ENCODE data around the gene PFDN1. TPM values are rescaled to one million over a fixed set of nuclear protein-coding genes. Genes with fewer than 3 reads are reported as not detected.

The PFDN1 gene
- total RNA-seq, 4 donors from 2014 or later, result 72.9 to 230 (median 98.4) TPM

- 94% methylated on average over 6 of the region's 6 CpGs; no CpG with 5 or more reads in 1 of the 2 donors for WGBS, 2 donors (ENCODE audit: low coverage in 1 of 2)
- no peak for TF ChIP-seq CTCF (IDR thresholded peaks at IDR 0.05)
- no peak for TF ChIP-seq EP300 (IDR thresholded peaks at IDR 0.05; ENCODE audit: low read depth)
- TF ChIP-seq POLR2AphosphoS5 (IDR thresholded peaks at IDR 0.05), result no peak
- TF ChIP-seq POLR2A (IDR thresholded peaks at IDR 0.05), result no peak
- Histone ChIP-seq H3K4me3 (no peak overlapping the region), H3K27me3 (no peaks in the 10 kb centered on the region), H3K9me3 (no peaks in the 10 kb centered on the region), H3K4me1 (peaks cover 24 to 55% (median 36%) of the 10 kb centered on the region in 4 donors), H3K27ac (no peak overlapping the region), H3K36me3 (no peaks in the 10 kb centered on the region)
- in situ Hi-C loops (cut with MboI; ENCODE audit: low pct_ligation_motif_present in 1 of 4, low pct_unique_long_range_greater_than_20kb in 1 of 4, low sequenced_read_pairs in 3 of 4) (loop anchor here in 2 of 4 donors (5.0 to 25.0 kb wide), 2 partner anchors 114 to 474 kb away; partner anchors contain the start of gene ZMAT2 (in 1 of the 2)), intact Hi-C loops (cut with DNase I; ENCODE audit: low total_unique reads) (no loop called here)
- DNase-seq, result no peak
These were observed 64.1 kb downstream of the PFDN1 start for GRCh38 chr5:140238756-140239155.

- Histone ChIP-seq H3K27me3 (no peaks in the 10 kb centered on the region), H3K9me3 (no peaks in the 10 kb centered on the region), H3K4me1 (peaks cover 20 to 42% (median 28%) of the 10 kb centered on the region in 4 donors), H3K4me3 (no peak overlapping the region), H3K27ac (no peak overlapping the region), H3K36me3 (no peaks in the 10 kb centered on the region)
- TF ChIP-seq CTCF (IDR thresholded peaks at IDR 0.05), result no peak
- no peak for TF ChIP-seq POLR2A (IDR thresholded peaks at IDR 0.05)
- no peak for TF ChIP-seq POLR2AphosphoS5 (IDR thresholded peaks at IDR 0.05)
- no peak for TF ChIP-seq EP300 (IDR thresholded peaks at IDR 0.05; ENCODE audit: low read depth)
- in situ Hi-C loops (cut with MboI; ENCODE audit: low pct_ligation_motif_present in 1 of 4, low pct_unique_long_range_greater_than_20kb in 1 of 4, low sequenced_read_pairs in 3 of 4), result loop anchor here in 2 of 4 donors (5.0 to 25.0 kb wide), 2 partner anchors 115 to 475 kb away; partner anchors contain the start of gene ZMAT2 (in 1 of the 2)
- WGBS, 2 donors (ENCODE audit: low coverage in 1 of 2), result 80 to 84% methylated on average over 2 to 6 of the region's 6 CpGs
- intact Hi-C loops (cut with DNase I; ENCODE audit: low total_unique reads), result no loop called here
- DNase-seq, result no peak
These were observed 65.9 kb downstream of the PFDN1 start for GRCh38 chr5:140236891-140237598.

- peak overlapping the region in 3 of 4 donors; percentile 14 to 37 (median 23) for H3K27ac ChIP-seq
- TF ChIP-seq POLR2A (IDR thresholded peaks at IDR 0.05) (no peak), CTCF (IDR thresholded peaks at IDR 0.05) (no peak), EP300 (IDR thresholded peaks at IDR 0.05; ENCODE audit: low read depth) (no peak), POLR2AphosphoS5 (IDR thresholded peaks at IDR 0.05) (no peak)
- in situ Hi-C loops (cut with MboI; ENCODE audit: low pct_ligation_motif_present in 1 of 4, low pct_unique_long_range_greater_than_20kb in 1 of 4, low sequenced_read_pairs in 3 of 4), result loop anchor here in 2 of 4 donors (5.0 to 25.0 kb wide), 2 partner anchors 116 to 476 kb away; partner anchors contain the start of gene ZMAT2 (in 1 of the 2)
- H3K4me3 ChIP-seq, result no peak overlapping the region
- no peaks in the 10 kb centered on the region for H3K9me3 ChIP-seq
- intact Hi-C loops (cut with DNase I; ENCODE audit: low total_unique reads), result no loop called here
- no peaks in the 10 kb centered on the region for H3K27me3 ChIP-seq
- H3K36me3 ChIP-seq, result no peaks in the 10 kb centered on the region
- peaks cover 11 to 31% (median 17%) of the 10 kb centered on the region in 4 donors for H3K4me1 ChIP-seq
- no peak for DNase-seq
- WGBS, 2 donors (ENCODE audit: low coverage in 1 of 2), result 49 to 77% methylated on average over 5 to 11 of the region's 11 CpGs
These were observed 66.9 kb downstream of the PFDN1 start for GRCh38 chr5:140235791-140236551.

- Histone ChIP-seq H3K36me3 (no peaks in the 10 kb centered on the region), H3K4me3 (no peak overlapping the region), H3K9me3 (no peaks in the 10 kb centered on the region), H3K4me1 (peaks cover 0 to 16% (median 5%) of the 10 kb centered on the region in 4 donors), H3K27me3 (no peaks in the 10 kb centered on the region), H3K27ac (no peak overlapping the region)
- WGBS, 2 donors (ENCODE audit: low coverage in 1 of 2), result 89 to 100% methylated on average over 2 to 4 of the region's 4 CpGs
- no peak for TF ChIP-seq CTCF (IDR thresholded peaks at IDR 0.05)
- TF ChIP-seq EP300 (IDR thresholded peaks at IDR 0.05; ENCODE audit: low read depth), result no peak
- no peak for TF ChIP-seq POLR2AphosphoS5 (IDR thresholded peaks at IDR 0.05)
- TF ChIP-seq POLR2A (IDR thresholded peaks at IDR 0.05), result no peak
- intact Hi-C loops (cut with DNase I; ENCODE audit: low total_unique reads), result no loop called here
- no peak for DNase-seq
- in situ Hi-C loops (cut with MboI; ENCODE audit: low pct_ligation_motif_present in 1 of 4, low pct_unique_long_range_greater_than_20kb in 1 of 4, low sequenced_read_pairs in 3 of 4), result loop anchor here in 1 of 4 donors (25.0 kb wide), 1 partner anchor 478 kb away; the partner anchor contains the start of gene ZMAT2
These were observed 68.4 kb downstream of the PFDN1 start for GRCh38 chr5:140234377-140234989.

Measured in transverse colon (tissue), 4 donors.